SK-N-SH (cell line): ENCODE data around the gene DIAPH2. TPM values are rescaled to one million over a fixed set of nuclear protein-coding genes. Genes with fewer than 3 reads are reported as not detected.

Source experiments
- CTCF ChIA-PET: fragments of 300-600, 350-600 bp; formaldehyde crosslinking; extraction: SDS; loops from one replicate; lab custom pipeline; 2021; lab: Yijun Ruan, JAX
- POLR2A ChIA-PET: fragments of 350-600 bp; sonication (Branson Sonifier 250); formaldehyde crosslinking; extraction: SDS; loops from one replicate; lab custom pipeline; 2020; ENCODE audit warnings: antibody characterized with exemption, inconsistent platforms; lab: Yijun Ruan, JAX
- DNase-seq: peaks from one replicate; pipeline ENCODE4 v3.0.0; 2012
- H2AFZ ChIP-seq: fragments of 200-600 bp; sonication (generic); 2 replicates; pipeline ENCODE4 v1.8.1; 2016; ENCODE audit warnings: antibody characterized with exemption, mild to moderate bottlenecking, low read depth
- H3F3A ChIP-seq: fragments of 200-600 bp; sonication (generic); replicated peaks from 2 replicates; pipeline ENCODE3; 2016; ENCODE audit warnings: antibody characterized with exemption, mild to moderate bottlenecking; ENCODE audit not compliant: insufficient read depth
- H3K27ac ChIP-seq, 2 experiments: fragments of 200-500 bp in 1 of 2; fragments of 200-600 bp in 1 of 2; sonication (Bioruptor generic) in 1 of 2; sonication (generic), shearing (Covaris generic) in 1 of 2; 2 replicates each; pipeline versions ENCODE4 v1.5.1 to v1.6.1; 2014 to 2016; ENCODE audit warnings: low read depth in 2 of 2, inconsistent platforms in 1 of 2, low read length in 1 of 2, mild to moderate bottlenecking in 1 of 2, mixed read lengths in 1 of 2
- H3K27me3 ChIP-seq: fragments of 200-600 bp; sonication (generic), shearing (Covaris generic); 2 replicates; pipeline ENCODE4 v1.6.1; 2016; ENCODE audit warnings: mixed run types; ENCODE audit not compliant: insufficient read depth
- H3K36me3 ChIP-seq, 2 experiments: fragments of 200-500 bp in 1 of 2; fragments of 200-600 bp in 1 of 2; sonication (Bioruptor generic) in 1 of 2; sonication (generic) in 1 of 2; replicated peaks in 1 of 2; 2 replicates each; pipeline versions ENCODE3 to v1.5.1; 2014 to 2016; ENCODE audit warnings: low read length in 1 of 2, mild to moderate bottlenecking in 1 of 2; ENCODE audit not compliant: insufficient read depth in 2 of 2, control insufficient read depth in 1 of 2
- H3K4me1 ChIP-seq, 2 experiments: fragments of 200-500 bp in 1 of 2; fragments of 200-600 bp in 1 of 2; sonication (Bioruptor generic) in 1 of 2; sonication (generic), shearing (Covaris generic) in 1 of 2; 2 replicates each; pipeline versions ENCODE4 v1.5.1 to v1.6.1; 2014 to 2016; ENCODE audit warnings: low read depth in 1 of 2, low read length in 1 of 2, mixed run types in 1 of 2; ENCODE audit not compliant: insufficient read depth in 2 of 2, control insufficient read depth in 1 of 2
- H3K4me2 ChIP-seq: fragments of 200-600 bp; sonication (generic), shearing (Covaris generic); 2 replicates; pipeline ENCODE4 v1.6.1; 2017; ENCODE audit warnings: mixed run types
- H3K4me3 ChIP-seq, 2 experiments: fragments of 200-500 bp in 1 of 2; fragments of 200-600 bp in 1 of 2; sonication (Bioruptor generic) in 1 of 2; sonication (generic), shearing (Covaris generic) in 1 of 2; 2 replicates each; pipeline versions ENCODE4 v1.5.1 to v1.8.1; 2014 to 2016; ENCODE audit warnings: low read depth in 2 of 2, inconsistent platforms in 1 of 2, low read length in 1 of 2, mild to moderate bottlenecking in 1 of 2, mixed read lengths in 1 of 2, moderate library complexity in 1 of 2
- H3K79me2 ChIP-seq: fragments of 200-600 bp; sonication (generic); 2 replicates; pipeline ENCODE4 v1.8.1; 2017; ENCODE audit warnings: mild to moderate bottlenecking; ENCODE audit not compliant: insufficient read depth
- H3K9ac ChIP-seq: fragments of 200-600 bp; sonication (generic); 2 replicates; pipeline ENCODE4 v1.6.1; 2017; ENCODE audit warnings: mixed run types
- H3K9me2 ChIP-seq: fragments of 200-600 bp; sonication (generic); 2 replicates; pipeline ENCODE4 v1.6.1; 2017; ENCODE audit warnings: mixed run types
- H3K9me3 ChIP-seq: fragments of 200-600 bp; sonication (generic); 2 replicates; pipeline ENCODE4 v1.6.1; 2017; ENCODE audit warnings: mixed run types, mild to moderate bottlenecking, moderate library complexity
- H4K20me1 ChIP-seq: fragments of 200-600 bp; sonication (generic); 2 replicates; pipeline ENCODE4 v1.6.1; 2017; ENCODE audit warnings: mild to moderate bottlenecking, mixed run types; ENCODE audit not compliant: insufficient read depth
- CHD2 ChIP-seq: fragments of 150-350 bp; IDR thresholded peaks from 2 replicates; pipeline ENCODE4 v1.6.1; 2018; ENCODE audit warnings: low read length; ENCODE audit not compliant: partially characterized antibody
- CTCF ChIP-seq: fragments of 200-600 bp; sonication (generic); IDR thresholded peaks from 2 replicates; pipeline ENCODE4 v1.6.1; 2017; ENCODE audit warnings: antibody characterized with exemption, mild to moderate bottlenecking, moderate library complexity
- ELF1 ChIP-seq: IDR thresholded peaks from 2 replicates; pipeline ENCODE4 v1.4.0; 2012
- FOXJ3 ChIP-seq: sonication (generic); formaldehyde crosslinking; IDR thresholded peaks from 2 replicates; pipeline ENCODE4 v1.5.1; 2020; ENCODE audit warnings: mild to moderate bottlenecking, missing genetic modification reagents
- FOXM1 ChIP-seq: IDR thresholded peaks from 2 replicates; pipeline ENCODE4 v1.4.0; 2012; ENCODE audit warnings: low read depth, mild to moderate bottlenecking
- GATA2 ChIP-seq: sonication (generic); formaldehyde crosslinking; IDR thresholded peaks from 2 replicates; pipeline ENCODE4 v1.5.0; 2020; ENCODE audit warnings: mild to moderate bottlenecking, missing genetic modification reagents
- MAX ChIP-seq: IDR thresholded peaks from 2 replicates; pipeline ENCODE4 v1.4.0; 2012; ENCODE audit warnings: low read depth
- MEF2A ChIP-seq: IDR thresholded peaks from 2 replicates; pipeline ENCODE4 v1.4.0; 2012; ENCODE audit warnings: low read depth, borderline replicate concordance
- MXI1 ChIP-seq: IDR thresholded peaks from 2 replicates; pipeline ENCODE4 v1.6.1; 2012; ENCODE audit warnings: mild to moderate bottlenecking, low read depth, low read length, improper control_type of control experiment
- NFIC ChIP-seq: IDR thresholded peaks from 2 replicates; pipeline ENCODE4 v1.4.0; 2012; ENCODE audit warnings: borderline replicate concordance
- NRF1 ChIP-seq: IDR thresholded peaks from 2 replicates; pipeline ENCODE4 v1.6.1; 2012; ENCODE audit warnings: low read depth, mild to moderate bottlenecking, low read length
- PBX3 ChIP-seq: IDR thresholded peaks from 2 replicates; pipeline ENCODE4; 2012
- POLR2AphosphoS5 ChIP-seq: IDR thresholded peaks from 2 replicates; pipeline ENCODE4 v1.6.1; 2012; ENCODE audit warnings: low read depth, low read length
- RAD21 ChIP-seq: IDR thresholded peaks from 2 replicates; pipeline ENCODE4 v1.6.1; 2012; ENCODE audit warnings: mild to moderate bottlenecking, low read length
- RCOR1 ChIP-seq: fragments of 150-350 bp; IDR thresholded peaks from 2 replicates; pipeline ENCODE4 v1.6.1; 2017; ENCODE audit warnings: antibody characterized with exemption, low read length
- SMC3 ChIP-seq: IDR thresholded peaks from 2 replicates; pipeline ENCODE4 v1.6.1; 2012; ENCODE audit warnings: low read depth, low read length, improper control_type of control experiment
- TAF1 ChIP-seq: IDR thresholded peaks from 2 replicates; pipeline ENCODE4 v1.6.1; 2012; ENCODE audit warnings: low read depth, mild to moderate bottlenecking, low read length, moderate library complexity, borderline replicate concordance
- TCF12 ChIP-seq: IDR thresholded peaks from 2 replicates; pipeline ENCODE4 v1.4.0; 2012
- YY1 ChIP-seq: IDR thresholded peaks from 2 replicates; pipeline ENCODE4 v1.4.0; 2012; ENCODE audit warnings: low read depth, mild to moderate bottlenecking
- ZBTB33 ChIP-seq: IDR thresholded peaks from 2 replicates; pipeline ENCODE4 v1.4.0; 2012; ENCODE audit warnings: low read depth, borderline replicate concordance
- WGBS: methylation state at CpG from one replicate; pipeline ENCODE4 v1.1.6; 2017; ENCODE audit warnings: low lambda C conversion rate; 5-methylcytosine and 5-hydroxymethylcytosine counted together
- polyA plus RNA-seq, 3 experiments: library from polyadenylated mRNA; depleted of rRNA; stranded (reverse); fragments of >200 nt; gene quantifications; 2 replicates each; pipeline ENCODE4 v1.2.3, GENCODE V29; 2012
- TF ChIP-seq, protein P1 (sequence below): fragments of 150-350 bp; IDR thresholded peaks from 2 replicates; pipeline ENCODE4 v1.6.1; 2017; ENCODE audit warnings: antibody characterized with exemption, low read length, low read depth, borderline replicate concordance

DIAPH2 gene
- polyA plus RNA-seq, 1 of the 3 experiments (the other 2 are of a cell fraction): 1.1 TPM

DNA sequence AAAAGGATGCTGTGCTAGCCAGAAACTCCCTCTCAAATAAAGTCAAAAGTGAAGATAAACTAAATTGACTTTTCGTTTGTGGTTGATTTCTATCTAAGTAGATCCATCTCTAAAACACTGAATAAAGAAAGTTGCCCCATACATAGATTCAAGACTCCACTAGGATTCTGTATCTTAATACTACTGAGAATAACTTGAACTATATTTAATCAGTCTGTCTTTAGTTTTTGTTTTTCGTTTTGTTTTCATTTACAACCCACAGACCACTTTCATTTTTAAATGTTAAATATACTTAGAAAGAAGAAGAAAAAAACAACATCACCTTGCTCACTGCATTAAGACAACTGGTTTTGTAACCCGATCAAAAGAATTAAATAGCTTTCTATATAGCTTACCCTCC, 854.1 kb downstream of the DIAPH2 start:
- Histone ChIP-seq H3K4me1 (no peaks in the 10 kb centered on the region), H3K27ac (no peak overlapping the region), H3F3A (no peaks in the 10 kb centered on the region), H3K4me3 (no peak overlapping the region), H3K4me2 (no peak overlapping the region), H4K20me1 (no peaks in the 10 kb centered on the region), H3K36me3 (no peaks in the 10 kb centered on the region), H3K9me3 (no peaks in the 10 kb centered on the region), H2AFZ (no peak overlapping the region), H3K9me2 (no peaks in the 10 kb centered on the region), H3K79me2 (no peaks in the 10 kb centered on the region), H3K9ac (no peak overlapping the region), H3K27me3 (no peaks in the 10 kb centered on the region)
- no peak for DNase-seq
- POLR2A ChIA-PET: no interaction called here
- 40% methylated on average over 3 of the region's 3 CpGs for WGBS
- TF ChIP-seq FOXJ3 (CRISPR knock-in tag): no peak
- TF ChIP-seq FOXM1: no peak
- no peak for TF ChIP-seq YY1
- no peak for TF ChIP-seq POLR2AphosphoS5
- no peak for TF ChIP-seq NRF1
- TF ChIP-seq ELF1: no peak
- no peak for TF ChIP-seq MEF2A
- TF ChIP-seq RCOR1: no peak
- TF ChIP-seq TAF1: no peak
- TF ChIP-seq SMC3: no peak
- TF ChIP-seq CHD2: no peak
- no peak for TF ChIP-seq TCF12
- TF ChIP-seq CTCF: no peak
- TF ChIP-seq ZBTB33: no peak
- TF ChIP-seq GATA2 (CRISPR knock-in tag): no peak
- CTCF ChIA-PET: no interaction called here

GRCh38 chrX:97539970-97540519, 855.4 kb downstream of the DIAPH2 start:
- ChIA-PET CTCF (no interaction called here), POLR2A (no interaction called here)
- H3K4me1 ChIP-seq: no peaks in the 10 kb centered on the region
- H3K9ac ChIP-seq: no peak overlapping the region
- TF ChIP-seq, protein P1, sequence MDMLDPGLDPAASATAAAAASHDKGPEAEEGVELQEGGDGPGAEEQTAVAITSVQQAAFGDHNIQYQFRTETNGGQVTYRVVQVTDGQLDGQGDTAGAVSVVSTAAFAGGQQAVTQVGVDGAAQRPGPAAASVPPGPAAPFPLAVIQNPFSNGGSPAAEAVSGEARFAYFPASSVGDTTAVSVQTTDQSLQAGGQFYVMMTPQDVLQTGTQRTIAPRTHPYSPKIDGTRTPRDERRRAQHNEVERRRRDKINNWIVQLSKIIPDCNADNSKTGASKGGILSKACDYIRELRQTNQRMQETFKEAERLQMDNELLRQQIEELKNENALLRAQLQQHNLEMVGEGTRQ: no peak
- no peak for TF ChIP-seq MXI1
- TF ChIP-seq GATA2 (CRISPR knock-in tag): no peak
- TF ChIP-seq RAD21: no peak
- TF ChIP-seq MAX: no peak
- TF ChIP-seq NFIC: no peak
- TF ChIP-seq PBX3: no peak
- TF ChIP-seq TAF1: no peak
- H3K9me3 ChIP-seq: no peaks in the 10 kb centered on the region
- H3K4me3 ChIP-seq: no peak overlapping the region
- H3K9me2 ChIP-seq: no peaks in the 10 kb centered on the region
- H3K79me2 ChIP-seq: no peaks in the 10 kb centered on the region
- no peak overlapping the region for H2AFZ ChIP-seq
- no peak overlapping the region for H3K4me2 ChIP-seq
- DNase-seq: no peak
- H4K20me1 ChIP-seq: no peaks in the 10 kb centered on the region
- H3K27ac ChIP-seq: no peak overlapping the region
- no peaks in the 10 kb centered on the region for H3K27me3 ChIP-seq
- no peaks in the 10 kb centered on the region for H3F3A ChIP-seq
- 35% methylated on average over 2 of the region's 2 CpGs for WGBS
- H3K36me3 ChIP-seq: no peaks in the 10 kb centered on the region
